22Rv1 (cell line): ENCODE data around the gene MSI2.

Source experiments
- H3K27ac ChIP-seq: fragments of 450-650 bp; 2 replicates; pipeline ENCODE4 v1.5.1; 2017
- ZFX ChIP-seq: fragments of 450-650 bp; IDR thresholded peaks from 2 replicates; pipeline ENCODE4 v1.6.1; 2017; ENCODE audit warnings: antibody characterized with exemption, borderline replicate concordance
- TF ChIP-seq, protein P1 (sequence below): fragments of 450-650 bp; IDR thresholded peaks from 2 replicates; pipeline ENCODE4 v1.5.1; 2017; ENCODE audit warnings: mild to moderate bottlenecking

Gene MSI2

GRCh38 chr17:57368637-57369336 is 112.5 kb downstream of the MSI2 start:
- TF ChIP-seq, protein P1, sequence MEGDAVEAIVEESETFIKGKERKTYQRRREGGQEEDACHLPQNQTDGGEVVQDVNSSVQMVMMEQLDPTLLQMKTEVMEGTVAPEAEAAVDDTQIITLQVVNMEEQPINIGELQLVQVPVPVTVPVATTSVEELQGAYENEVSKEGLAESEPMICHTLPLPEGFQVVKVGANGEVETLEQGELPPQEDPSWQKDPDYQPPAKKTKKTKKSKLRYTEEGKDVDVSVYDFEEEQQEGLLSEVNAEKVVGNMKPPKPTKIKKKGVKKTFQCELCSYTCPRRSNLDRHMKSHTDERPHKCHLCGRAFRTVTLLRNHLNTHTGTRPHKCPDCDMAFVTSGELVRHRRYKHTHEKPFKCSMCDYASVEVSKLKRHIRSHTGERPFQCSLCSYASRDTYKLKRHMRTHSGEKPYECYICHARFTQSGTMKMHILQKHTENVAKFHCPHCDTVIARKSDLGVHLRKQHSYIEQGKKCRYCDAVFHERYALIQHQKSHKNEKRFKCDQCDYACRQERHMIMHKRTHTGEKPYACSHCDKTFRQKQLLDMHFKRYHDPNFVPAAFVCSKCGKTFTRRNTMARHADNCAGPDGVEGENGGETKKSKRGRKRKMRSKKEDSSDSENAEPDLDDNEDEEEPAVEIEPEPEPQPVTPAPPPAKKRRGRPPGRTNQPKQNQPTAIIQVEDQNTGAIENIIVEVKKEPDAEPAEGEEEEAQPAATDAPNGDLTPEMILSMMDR, result no peak
- no peak for TF ChIP-seq ZFX
- no peak overlapping the region for H3K27ac ChIP-seq

GRCh38 chr17:57369509-57369945 is 113.2 kb downstream of the MSI2 start:
- TF ChIP-seq, protein P1, result no peak
- TF ChIP-seq ZFX, result no peak
- H3K27ac ChIP-seq, result no peak overlapping the region

GRCh38 chr17:57370037-57370581 is 113.8 kb downstream of the MSI2 start:
- no peak for TF ChIP-seq ZFX
- TF ChIP-seq, protein P1, result no peak
- H3K27ac ChIP-seq, result no peak overlapping the region

- H3K27ac ChIP-seq, result no peak overlapping the region
- no peak for TF ChIP-seq ZFX
- TF ChIP-seq, protein P1, result no peak
Observed at GRCh38 chr17:57370619-57371018, 114.3 kb downstream of the MSI2 start.

DNA sequence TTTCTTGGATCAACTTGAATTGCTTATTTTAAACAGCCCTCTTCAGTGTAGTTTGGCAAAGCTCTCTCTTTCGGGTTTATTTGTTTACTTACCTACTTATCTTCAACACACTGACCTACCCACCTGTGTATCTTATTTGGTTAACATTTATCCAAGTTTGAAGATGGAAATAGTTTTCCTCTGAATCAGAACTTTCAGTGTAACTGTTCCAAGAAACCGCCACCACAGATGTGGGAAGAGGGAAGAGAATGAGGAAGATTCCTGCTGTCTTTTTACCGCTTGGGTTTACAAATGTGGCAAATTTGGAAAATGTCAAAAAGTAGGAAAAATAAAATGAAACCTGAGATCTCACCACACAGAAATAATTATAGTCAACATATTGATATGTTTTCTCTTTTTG is 115.8 kb downstream of the MSI2 start:
- H3K27ac ChIP-seq, result no peak overlapping the region
- TF ChIP-seq, protein P1, result no peak
- TF ChIP-seq ZFX, result no peak

GRCh38 chr17:57373048-57373447 is 116.7 kb downstream of the MSI2 start:
- no peak overlapping the region for H3K27ac ChIP-seq
- TF ChIP-seq ZFX, result no peak
- TF ChIP-seq, protein P1, result no peak

DNA sequence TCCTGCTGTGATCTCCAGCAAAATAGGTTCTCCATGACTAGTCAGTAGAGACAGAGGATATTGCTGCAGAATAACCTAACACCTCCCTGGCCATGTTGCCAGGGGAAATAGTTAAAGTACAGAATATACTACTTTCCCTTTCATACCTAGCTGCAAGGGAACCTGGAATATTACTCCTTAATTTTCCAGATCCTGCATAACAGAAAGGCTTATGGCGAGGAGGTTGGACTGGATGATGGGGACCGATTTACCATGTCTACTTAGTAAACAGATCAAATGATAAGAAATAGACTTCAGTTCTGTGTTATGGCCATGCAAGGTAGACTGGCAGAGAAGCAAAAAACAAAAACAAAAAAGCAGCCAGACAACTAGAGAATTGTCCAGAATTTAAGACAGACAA is 117.4 kb downstream of the MSI2 start:
- TF ChIP-seq, protein P1, result no peak
- H3K27ac ChIP-seq, result no peak overlapping the region
